Right cardiac atrium (tissue), 5 donors: Measurements from ENCODE around the gene RBL1. TPM values are rescaled to one million over a fixed set of nuclear protein-coding genes. Genes with fewer than 3 reads are reported as not detected.

ENCODE experiments used
- polyA plus RNA-seq: library from polyadenylated mRNA; stranded (reverse); fragments of 200-250 nt; gene quantifications from one replicate; pipeline ENCODE4 v1.2.3, GENCODE V29; 2013
- total RNA-seq, 4 donors: library from RNA; stranded (reverse); fragmentation: NEBNext Ultra II Directional; extraction: Animal tissue kit (Norgen Biotek cat#: 25700); gene quantifications; one replicate each; pipeline ENCODE4 v1.2.1, GENCODE V29; 2021
- donor health status: healthy with polysubstance abuse.
- donor health status: DM: no; HTN: yes; CAD: no.
- donor health status: DM: no; HTN: no; CAD: no.
- donor health status: DM: no; HTN: yes; CAD: no; lungs with severe emphysema.
- donor health status: DM: yes; HTN: yes; CAD: no.

The RBL1 gene
- total and polyA plus RNA-seq, 5 donors: 1.3 to 4.2 (median 3.7) TPM

Other genes starting within 250 kb of the RBL1 start
- not detected for gene TLDC2, start 219.9 kb downstream of the RBL1 start, total RNA-seq
- gene TLDC2, start 219.9 kb downstream of the RBL1 start, polyA plus RNA-seq: 0.09 TPM
- gene SAMHD1, start 144.3 kb downstream of the RBL1 start, total RNA-seq: 100 to 1,000 TPM in 3 of 4 donors, 10 to 100 TPM in 1; 67.5 to 161 (median 121) TPM
- gene SAMHD1, start 144.3 kb downstream of the RBL1 start, polyA plus RNA-seq: 95.3 TPM
- gene RPN2, start 83.3 kb upstream of the RBL1 start, total RNA-seq: 100 to 1,000 TPM in 3 of 4 donors, 10 to 100 TPM in 1; 82.7 to 119 (median 113) TPM
- 72.1 TPM for gene RPN2, start 83.3 kb upstream of the RBL1 start, polyA plus RNA-seq
- 1 to 10 TPM; 5.4 to 8.4 (median 6.6) TPM for gene MROH8, start 83.6 kb upstream of the RBL1 start, total RNA-seq
- 3.8 TPM for gene MROH8, start 83.6 kb upstream of the RBL1 start, polyA plus RNA-seq
- 10 to 100 TPM in 3 of 4 donors, 1 to 10 TPM in 1; 7.3 to 23.5 (median 14.3) TPM for gene GHRH, start 165.8 kb upstream of the RBL1 start, total RNA-seq
- 19.5 TPM for gene GHRH, start 165.8 kb upstream of the RBL1 start, polyA plus RNA-seq
- 10 to 100 TPM; 22.9 to 30.6 (median 29.5) TPM for gene MANBAL, start 193.7 kb upstream of the RBL1 start, total RNA-seq
- gene MANBAL, start 193.7 kb upstream of the RBL1 start, polyA plus RNA-seq: 34.8 TPM